GM23338 (cell line): ENCODE data around the gene HTR3B.

Source experiments
- CREB1 ChIP-seq: fragments of 250-450 bp; sonication (Bioruptor Pico); IDR thresholded peaks from 2 replicates; pipeline ENCODE4 v1.5.0; 2020; ENCODE audit warnings: low read depth, mild to moderate bottlenecking, moderate library complexity
- EZH2 ChIP-seq: fragments of 200-600 bp; sonication (generic); IDR thresholded peaks from one replicate; pipeline ENCODE4 v1.8.0; 2017; ENCODE audit warnings: antibody characterized with exemption, mild to moderate bottlenecking, low read depth; ENCODE audit not compliant: unreplicated experiment
- EZH2phosphoT487 ChIP-seq: fragments of 200-600 bp; sonication (generic); IDR thresholded peaks from one replicate; pipeline ENCODE4 v1.8.1; 2018; ENCODE audit warnings: antibody characterized with exemption; ENCODE audit not compliant: unreplicated experiment
- JUNB ChIP-seq: IDR thresholded peaks from one replicate; pipeline ENCODE4 v1.6.1; 2016; ENCODE audit warnings: antibody characterized with exemption; ENCODE audit not compliant: unreplicated experiment
- NANOG ChIP-seq: IDR thresholded peaks from 2 replicates; pipeline ENCODE4 v1.6.1; 2016; ENCODE audit warnings: antibody characterized with exemption, borderline replicate concordance
- POLR2AphosphoS5 ChIP-seq: IDR thresholded peaks from 2 replicates; pipeline ENCODE4 v1.6.1; 2016; ENCODE audit warnings: antibody characterized with exemption, low read depth
- TF ChIP-seq, protein P1 (sequence below): IDR thresholded peaks from one replicate; pipeline ENCODE4 v1.6.1; 2018; ENCODE audit warnings: antibody characterized with exemption; ENCODE audit not compliant: unreplicated experiment
- TF ChIP-seq, protein P2 (sequence below), 2 experiments: fragments of 200-600 bp in 1 of 2; sonication (generic) in 1 of 2; conservative IDR thresholded peaks; 2 replicates each; pipeline versions ENCODE4 v1.5.1 to v1.6.1; 2016 to 2017; ENCODE audit warnings: antibody characterized with exemption in 2 of 2, low read depth in 2 of 2, mild to moderate bottlenecking in 2 of 2, moderate library complexity in 1 of 2

DNA sequence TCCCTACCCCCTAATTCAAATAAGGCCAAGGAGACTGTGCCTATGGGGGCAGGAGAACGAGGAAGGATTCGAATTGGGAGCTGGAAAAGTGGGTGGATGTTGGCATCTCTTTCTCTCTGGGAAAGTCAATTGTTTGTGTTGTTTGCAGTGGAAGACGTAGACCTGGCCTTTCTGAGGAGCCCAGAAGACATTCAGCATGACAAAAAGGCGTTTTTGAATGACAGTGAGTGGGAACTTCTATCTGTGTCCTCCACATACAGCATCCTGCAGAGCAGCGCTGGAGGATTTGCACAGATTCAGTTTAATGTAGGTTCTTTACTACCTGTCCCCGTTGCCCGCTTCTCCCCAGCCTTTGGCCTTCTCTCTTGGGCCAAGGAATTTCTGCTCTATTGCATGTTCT, 28.2 kb downstream of the HTR3B start:
- TF ChIP-seq EZH2phosphoT487 (no peak), POLR2AphosphoS5 (no peak), EZH2 (no peak), CREB1 (CRISPR knock-in tag) (no peak), JUNB (no peak), NANOG (no peak)
- TF ChIP-seq, protein P1, sequence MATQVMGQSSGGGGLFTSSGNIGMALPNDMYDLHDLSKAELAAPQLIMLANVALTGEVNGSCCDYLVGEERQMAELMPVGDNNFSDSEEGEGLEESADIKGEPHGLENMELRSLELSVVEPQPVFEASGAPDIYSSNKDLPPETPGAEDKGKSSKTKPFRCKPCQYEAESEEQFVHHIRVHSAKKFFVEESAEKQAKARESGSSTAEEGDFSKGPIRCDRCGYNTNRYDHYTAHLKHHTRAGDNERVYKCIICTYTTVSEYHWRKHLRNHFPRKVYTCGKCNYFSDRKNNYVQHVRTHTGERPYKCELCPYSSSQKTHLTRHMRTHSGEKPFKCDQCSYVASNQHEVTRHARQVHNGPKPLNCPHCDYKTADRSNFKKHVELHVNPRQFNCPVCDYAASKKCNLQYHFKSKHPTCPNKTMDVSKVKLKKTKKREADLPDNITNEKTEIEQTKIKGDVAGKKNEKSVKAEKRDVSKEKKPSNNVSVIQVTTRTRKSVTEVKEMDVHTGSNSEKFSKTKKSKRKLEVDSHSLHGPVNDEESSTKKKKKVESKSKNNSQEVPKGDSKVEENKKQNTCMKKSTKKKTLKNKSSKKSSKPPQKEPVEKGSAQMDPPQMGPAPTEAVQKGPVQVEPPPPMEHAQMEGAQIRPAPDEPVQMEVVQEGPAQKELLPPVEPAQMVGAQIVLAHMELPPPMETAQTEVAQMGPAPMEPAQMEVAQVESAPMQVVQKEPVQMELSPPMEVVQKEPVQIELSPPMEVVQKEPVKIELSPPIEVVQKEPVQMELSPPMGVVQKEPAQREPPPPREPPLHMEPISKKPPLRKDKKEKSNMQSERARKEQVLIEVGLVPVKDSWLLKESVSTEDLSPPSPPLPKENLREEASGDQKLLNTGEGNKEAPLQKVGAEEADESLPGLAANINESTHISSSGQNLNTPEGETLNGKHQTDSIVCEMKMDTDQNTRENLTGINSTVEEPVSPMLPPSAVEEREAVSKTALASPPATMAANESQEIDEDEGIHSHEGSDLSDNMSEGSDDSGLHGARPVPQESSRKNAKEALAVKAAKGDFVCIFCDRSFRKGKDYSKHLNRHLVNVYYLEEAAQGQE: no peak
- TF ChIP-seq, protein P2, sequence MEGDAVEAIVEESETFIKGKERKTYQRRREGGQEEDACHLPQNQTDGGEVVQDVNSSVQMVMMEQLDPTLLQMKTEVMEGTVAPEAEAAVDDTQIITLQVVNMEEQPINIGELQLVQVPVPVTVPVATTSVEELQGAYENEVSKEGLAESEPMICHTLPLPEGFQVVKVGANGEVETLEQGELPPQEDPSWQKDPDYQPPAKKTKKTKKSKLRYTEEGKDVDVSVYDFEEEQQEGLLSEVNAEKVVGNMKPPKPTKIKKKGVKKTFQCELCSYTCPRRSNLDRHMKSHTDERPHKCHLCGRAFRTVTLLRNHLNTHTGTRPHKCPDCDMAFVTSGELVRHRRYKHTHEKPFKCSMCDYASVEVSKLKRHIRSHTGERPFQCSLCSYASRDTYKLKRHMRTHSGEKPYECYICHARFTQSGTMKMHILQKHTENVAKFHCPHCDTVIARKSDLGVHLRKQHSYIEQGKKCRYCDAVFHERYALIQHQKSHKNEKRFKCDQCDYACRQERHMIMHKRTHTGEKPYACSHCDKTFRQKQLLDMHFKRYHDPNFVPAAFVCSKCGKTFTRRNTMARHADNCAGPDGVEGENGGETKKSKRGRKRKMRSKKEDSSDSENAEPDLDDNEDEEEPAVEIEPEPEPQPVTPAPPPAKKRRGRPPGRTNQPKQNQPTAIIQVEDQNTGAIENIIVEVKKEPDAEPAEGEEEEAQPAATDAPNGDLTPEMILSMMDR (conservative IDR thresholded peaks at IDR 0.05; ENCODE audit: low read depth in 2 of 2): no peak
